GM13976 (cell line): ENCODE measurements around the gene ZNF541.
"Not testable (repeated sequence)": the region's sequence is repeated elsewhere in the genome, so short reads cannot be mapped to it uniquely, and the experiment has no call there.

Experiments
- DNase-seq: peaks from one replicate; pipeline ENCODE4 v3.0.0; 2012; ENCODE audit warnings: low spot score
- in situ Hi-C: fragments of 300-500 bp; cut with MboI; formaldehyde crosslinking; loops from one replicate; pipeline ENCODE4 v1.12.0; 2022; ENCODE audit warnings: low sequenced_read_pairs, mixed read lengths, inconsistent platforms; ENCODE audit not compliant: unreplicated experiment
- TF ChIP-seq, protein P1 (sequence below): IDR thresholded peaks from 2 replicates; pipeline ENCODE4 v1.5.1; 2012; ENCODE audit warnings: borderline replicate concordance, mild to moderate bottlenecking; ENCODE audit not compliant: insufficient read depth; ENCODE audit errors: extremely low read depth, missing control alignments, control extremely low read depth

Gene ZNF541

GRCh38 chr19:47598407-47599349 is 25.7 kb upstream of the ZNF541 start:
- in situ Hi-C loops: no loop called here
- TF ChIP-seq, protein P1, sequence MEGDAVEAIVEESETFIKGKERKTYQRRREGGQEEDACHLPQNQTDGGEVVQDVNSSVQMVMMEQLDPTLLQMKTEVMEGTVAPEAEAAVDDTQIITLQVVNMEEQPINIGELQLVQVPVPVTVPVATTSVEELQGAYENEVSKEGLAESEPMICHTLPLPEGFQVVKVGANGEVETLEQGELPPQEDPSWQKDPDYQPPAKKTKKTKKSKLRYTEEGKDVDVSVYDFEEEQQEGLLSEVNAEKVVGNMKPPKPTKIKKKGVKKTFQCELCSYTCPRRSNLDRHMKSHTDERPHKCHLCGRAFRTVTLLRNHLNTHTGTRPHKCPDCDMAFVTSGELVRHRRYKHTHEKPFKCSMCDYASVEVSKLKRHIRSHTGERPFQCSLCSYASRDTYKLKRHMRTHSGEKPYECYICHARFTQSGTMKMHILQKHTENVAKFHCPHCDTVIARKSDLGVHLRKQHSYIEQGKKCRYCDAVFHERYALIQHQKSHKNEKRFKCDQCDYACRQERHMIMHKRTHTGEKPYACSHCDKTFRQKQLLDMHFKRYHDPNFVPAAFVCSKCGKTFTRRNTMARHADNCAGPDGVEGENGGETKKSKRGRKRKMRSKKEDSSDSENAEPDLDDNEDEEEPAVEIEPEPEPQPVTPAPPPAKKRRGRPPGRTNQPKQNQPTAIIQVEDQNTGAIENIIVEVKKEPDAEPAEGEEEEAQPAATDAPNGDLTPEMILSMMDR: no peak
- no peak for DNase-seq

DNA sequence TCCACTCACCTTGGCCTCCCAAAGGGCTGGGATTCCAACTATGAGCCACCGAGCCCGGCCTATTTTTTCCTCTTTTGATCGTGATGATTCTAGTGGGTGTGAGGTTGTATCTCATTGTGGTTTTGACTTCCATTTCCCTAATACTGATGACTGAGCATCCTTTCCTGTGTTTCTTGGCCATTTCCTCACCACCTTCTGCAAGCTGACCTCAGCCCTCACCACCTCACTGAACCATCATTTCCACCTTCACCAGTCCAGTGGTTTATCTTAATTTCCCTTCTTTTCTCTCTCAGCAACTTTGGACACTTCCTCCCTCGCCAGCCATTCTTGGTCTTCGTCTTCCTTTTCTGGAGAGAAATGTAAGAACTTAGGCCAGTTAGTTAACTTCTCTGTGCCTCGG is 23.0 kb upstream of the ZNF541 start:
- TF ChIP-seq, protein P1: no peak
- DNase-seq: no peak
- in situ Hi-C loops: no loop called here

- DNase-seq: peak; percentile 4
- TF ChIP-seq, protein P1: no peak
- in situ Hi-C loops: no loop called here
Measured at GRCh38 chr19:47593860-47594259, 20.9 kb upstream of the ZNF541 start.

DNA sequence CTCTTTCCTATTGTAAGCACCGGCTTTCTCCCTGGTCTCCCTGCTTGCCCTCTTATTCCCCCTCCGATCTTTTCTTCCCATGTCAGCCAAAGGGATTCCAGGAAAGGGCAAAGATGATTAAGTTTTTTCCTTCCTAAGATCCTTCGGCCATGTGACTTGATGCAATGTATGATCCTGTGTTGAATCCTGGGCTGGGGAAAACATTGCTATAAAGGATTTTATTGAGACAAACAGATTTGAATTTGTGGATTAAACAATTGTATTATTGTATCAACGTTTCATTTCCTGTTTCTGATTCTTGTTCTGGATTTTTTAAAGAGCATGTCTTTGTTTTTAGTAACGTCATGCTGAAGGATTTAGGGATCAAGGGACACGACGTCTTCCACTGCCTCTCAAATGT is 16.9 kb upstream of the ZNF541 start:
- in situ Hi-C loops: no loop called here
- TF ChIP-seq, protein P1: no peak
- no peak for DNase-seq

GRCh38 chr19:47587295-47587694 is 14.3 kb upstream of the ZNF541 start:
- in situ Hi-C loops: no loop called here
- TF ChIP-seq, protein P1: no peak
- no peak for DNase-seq

DNA sequence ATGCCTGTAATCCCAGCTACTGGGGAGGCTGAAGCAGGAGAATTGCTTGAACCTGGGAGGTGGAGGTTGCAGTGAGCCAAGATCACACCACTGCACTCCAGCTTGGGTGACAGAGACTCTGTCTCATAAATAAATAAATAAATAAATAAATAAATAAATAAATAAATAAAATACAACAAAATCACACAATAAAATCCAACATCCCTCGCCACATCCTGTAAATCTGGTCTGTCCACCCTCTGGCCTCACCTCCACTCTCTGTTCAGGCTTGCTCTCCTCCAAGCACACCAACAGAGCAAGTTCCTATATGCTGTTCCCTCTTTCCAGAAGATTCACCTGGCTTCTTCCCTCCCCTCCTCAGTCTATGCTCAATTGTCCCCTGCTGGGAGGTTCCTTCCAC is 10.2 kb upstream of the ZNF541 start:
- DNase-seq, in situ Hi-C loops: not testable (repeated sequence)

DNA sequence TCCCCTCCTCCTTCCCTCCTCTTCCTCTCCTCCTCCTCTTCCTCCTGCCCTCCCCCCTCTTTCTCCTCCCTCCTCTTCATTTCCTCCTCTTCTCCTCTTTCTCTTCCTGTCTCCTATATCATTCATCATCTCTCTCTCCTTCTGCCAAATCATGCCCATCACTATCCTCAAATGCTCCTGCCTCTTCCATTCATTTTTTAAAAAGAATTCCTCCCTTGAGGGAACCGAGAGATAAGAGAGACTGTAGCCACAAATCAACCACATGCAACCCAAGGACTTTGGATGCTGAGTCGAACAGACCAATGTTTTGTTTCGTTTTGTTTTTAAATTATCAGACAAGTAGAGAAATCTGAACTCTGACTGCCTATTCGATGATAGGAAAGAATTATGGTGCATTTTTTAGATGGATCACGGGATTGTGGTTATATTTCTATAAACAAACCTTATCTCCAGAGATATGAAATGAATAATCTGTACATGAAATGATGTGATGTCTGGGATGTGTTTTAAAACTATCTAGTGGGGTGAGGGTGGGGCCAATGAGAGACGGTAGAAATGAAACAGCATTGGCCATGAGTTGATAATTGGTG is 9.5 kb upstream of the ZNF541 start:
- in situ Hi-C loops: no loop called here
- TF ChIP-seq, protein P1: no peak
- DNase-seq: no peak
